Measurements from ENCODE around the gene ZNF837. TPM values are rescaled to one million over a fixed set of nuclear protein-coding genes. Genes with fewer than 3 reads are reported as not detected.
A peak's percentile ranks its signal among the peaks of the same experiment; 100 is the strongest.

The ZNF837 gene
- total and polyA plus RNA-seq, 4 donors: 1.7 to 3.2 (median 2.7) TPM

GRCh38 chr19:58401840-58402421, 21.1 kb upstream of the ZNF837 start:
- Histone ChIP-seq H3K27ac (ENCODE audit: low read depth in 1 of 2, low read length in 1 of 2) (no peak overlapping the region), H3K4me1 (ENCODE audit: control insufficient read depth in 5 of 5, insufficient read depth in 5 of 5, low read length in 5 of 5) (peaks cover 0 to 20% (median 8%) of the 10 kb centered on the region in 5 donors), H3K4me3 (no peak overlapping the region), H3K36me3 (ENCODE audit: control insufficient read depth in 4 of 4, insufficient read depth in 4 of 4, low read length in 4 of 4) (no peaks in the 10 kb centered on the region), H3K27me3 (ENCODE audit: control insufficient read depth in 3 of 3, insufficient read depth in 3 of 3, low read length in 2 of 3) (peaks cover 0 to 7% (median 7%) of the 10 kb centered on the region in 3 donors), H3K9me3 (ENCODE audit: control insufficient read depth in 4 of 4, insufficient read depth in 3 of 4, low read length in 3 of 4) (no peaks in the 10 kb centered on the region), H3K9ac (ENCODE audit: insufficient read depth in 1 of 2, low read length in 2 of 2) (peak overlapping the region in 1 of 2 donors; percentile 59)
- no peak for ATAC-seq (ENCODE audit: insufficient read depth, low FRiP score)
- TF ChIP-seq CTCF (IDR thresholded peaks at IDR 0.05; ENCODE audit: control extremely low read depth, extremely low read depth): no peak
- no peak for DNase-seq
- 25 to 33% methylated on average over 23 of the region's 23 CpGs for WGBS, 2 donors

DNA sequence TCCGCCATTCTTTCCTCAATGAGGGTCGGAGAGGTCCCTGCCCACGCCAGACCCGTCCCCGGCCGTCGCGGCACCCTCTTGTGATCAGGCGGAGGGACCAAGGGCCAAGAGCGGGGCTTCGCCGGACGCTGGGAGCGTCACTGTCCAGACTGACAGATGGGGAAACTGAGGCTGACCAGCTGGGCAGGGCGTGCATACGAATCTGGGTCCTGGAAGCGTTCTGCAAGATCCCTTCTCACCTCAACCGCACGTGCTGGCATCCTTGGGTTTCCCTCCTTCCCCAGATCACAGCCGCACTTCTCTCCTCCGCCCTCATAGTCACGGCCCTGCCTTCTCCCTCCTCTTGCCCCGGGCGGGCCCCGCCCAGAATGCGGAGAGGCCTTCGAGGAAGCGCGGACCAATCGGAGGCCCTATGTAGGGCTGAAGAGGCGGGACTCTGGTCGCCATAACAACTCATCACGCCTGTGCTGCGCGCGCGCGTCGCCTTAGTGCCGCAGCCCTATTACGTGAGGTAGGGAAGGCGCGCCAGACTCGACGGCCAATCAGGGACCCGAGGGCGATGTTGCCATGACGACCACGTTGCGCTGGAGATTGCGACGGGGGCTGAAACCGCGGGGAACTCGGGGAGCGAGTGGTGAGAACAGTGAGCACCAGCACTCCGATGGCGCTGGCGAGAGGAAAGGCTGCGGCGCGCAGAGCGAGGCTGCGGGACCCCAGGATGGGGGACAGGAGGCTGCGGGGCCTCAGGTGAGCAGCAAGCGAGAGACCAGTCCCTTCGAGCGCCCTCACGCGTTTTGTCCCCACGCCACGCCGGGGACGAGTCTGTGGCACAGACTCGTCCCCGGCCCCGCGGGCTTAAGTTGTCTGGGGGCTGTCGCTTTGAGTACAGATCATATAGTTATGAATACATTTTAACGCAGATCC, 20.3 kb upstream of the ZNF837 start:
- WGBS, 2 donors: 3% methylated on average over 80 of the region's 80 CpGs
- ATAC-seq (ENCODE audit: insufficient read depth, low FRiP score) (peak; percentile 98), DNase-seq (peak; percentile 100)
- Histone ChIP-seq H3K27me3 (ENCODE audit: control insufficient read depth in 3 of 3, insufficient read depth in 3 of 3, low read length in 2 of 3) (peaks cover 0 to 8% (median 8%) of the 10 kb centered on the region in 3 donors), H3K9me3 (ENCODE audit: control insufficient read depth in 4 of 4, insufficient read depth in 3 of 4, low read length in 3 of 4) (no peaks in the 10 kb centered on the region), H3K4me3 (peak overlapping the region; percentile 56), H3K27ac (ENCODE audit: low read depth in 1 of 2, low read length in 1 of 2) (peak overlapping the region in 1 of 2 donors; percentile 90), H3K9ac (ENCODE audit: insufficient read depth in 1 of 2, low read length in 2 of 2) (peak overlapping the region; percentile 21 to 81), H3K36me3 (ENCODE audit: control insufficient read depth in 4 of 4, insufficient read depth in 4 of 4, low read length in 4 of 4) (no peaks in the 10 kb centered on the region), H3K4me1 (ENCODE audit: control insufficient read depth in 5 of 5, insufficient read depth in 5 of 5, low read length in 5 of 5) (peaks cover 0 to 16% (median 8%) of the 10 kb centered on the region in 5 donors)
- TF ChIP-seq CTCF (IDR thresholded peaks at IDR 0.05; ENCODE audit: control extremely low read depth, extremely low read depth): no peak

GRCh38 chr19:58400316-58400915, 19.6 kb upstream of the ZNF837 start:
- no peak for TF ChIP-seq CTCF (IDR thresholded peaks at IDR 0.05; ENCODE audit: control extremely low read depth, extremely low read depth)
- Histone ChIP-seq H3K36me3 (ENCODE audit: control insufficient read depth in 4 of 4, insufficient read depth in 4 of 4, low read length in 4 of 4) (no peaks in the 10 kb centered on the region), H3K27me3 (ENCODE audit: control insufficient read depth in 3 of 3, insufficient read depth in 3 of 3, low read length in 2 of 3) (peaks cover 0 to 15% (median 8%) of the 10 kb centered on the region in 3 donors), H3K9me3 (ENCODE audit: control insufficient read depth in 4 of 4, insufficient read depth in 3 of 4, low read length in 3 of 4) (no peaks in the 10 kb centered on the region), H3K9ac (ENCODE audit: insufficient read depth in 1 of 2, low read length in 2 of 2) (peak overlapping the region; percentile 21 to 81), H3K4me3 (peak overlapping the region; percentile 51), H3K27ac (ENCODE audit: low read depth in 1 of 2, low read length in 1 of 2) (no peak overlapping the region), H3K4me1 (ENCODE audit: control insufficient read depth in 5 of 5, insufficient read depth in 5 of 5, low read length in 5 of 5) (peaks cover 0 to 19% (median 11%) of the 10 kb centered on the region in 5 donors)
- DNase-seq (no peak), ATAC-seq (ENCODE audit: insufficient read depth, low FRiP score) (no peak)
- WGBS, 2 donors: 49 to 60% methylated on average over 18 of the region's 18 CpGs
